Osteocyte (in vitro differentiated cells): ENCODE measurements around the gene NRP2. TPM values are rescaled to one million over a fixed set of nuclear protein-coding genes. Genes with fewer than 3 reads are reported as not detected.

Source experiments
- DNase-seq: peaks from one replicate; pipeline ENCODE4 v3.0.0; 2021; ENCODE audit warnings: mixed read lengths; ENCODE audit not compliant: unreplicated experiment; ENCODE audit errors: extremely low spot score
- H3K27ac Mint-ChIP-seq: one replicate; pipeline ENCODE4 v1.8.0; 2021; ENCODE audit warnings: mild to moderate bottlenecking, mixed read lengths; ENCODE audit not compliant: unreplicated experiment
- H3K27me3 Mint-ChIP-seq: one replicate; pipeline ENCODE4 v1.8.0; 2021; ENCODE audit warnings: mixed read lengths; ENCODE audit not compliant: unreplicated experiment
- H3K36me3 Mint-ChIP-seq: one replicate; pipeline ENCODE4 v1.8.0; 2021; ENCODE audit warnings: mixed read lengths; ENCODE audit not compliant: unreplicated experiment
- H3K4me1 Mint-ChIP-seq: one replicate; pipeline ENCODE4 v1.8.0; 2021; ENCODE audit warnings: mixed read lengths; ENCODE audit not compliant: unreplicated experiment
- H3K4me3 Mint-ChIP-seq: one replicate; pipeline ENCODE4 v1.8.0; 2021; ENCODE audit warnings: mild to moderate bottlenecking, moderate library complexity, mixed read lengths; ENCODE audit not compliant: unreplicated experiment
- H3K9me3 Mint-ChIP-seq: one replicate; pipeline ENCODE4 v1.8.0; 2021; ENCODE audit warnings: mixed read lengths; ENCODE audit not compliant: unreplicated experiment
- CTCF ChIP-seq: fragments of 200-600 bp; sonication (generic); IDR thresholded peaks from 2 replicates; pipeline ENCODE4 v1.5.0; 2021; ENCODE audit warnings: antibody characterized with exemption, mild to moderate bottlenecking, moderate library complexity
- total RNA-seq: library from RNA; stranded (reverse); gene quantifications from 2 replicates; pipeline ENCODE4 v1.2.1, GENCODE V29; 2021

Gene NRP2
- total RNA-seq, 1 donor from 2014 or later = 52.4 TPM

GRCh38 chr2:205765151-205765550 lies 82.8 kb downstream of the NRP2 start:
- Mint-ChIP-seq H3K27me3 (no peaks in the 10 kb centered on the region), H3K4me1 (peaks cover 25% of the 10 kb centered on the region), H3K4me3 (no peak overlapping the region), H3K36me3 (peaks cover 11% of the 10 kb centered on the region), H3K9me3 (no peaks in the 10 kb centered on the region), H3K27ac (no peak overlapping the region)
- no peak for TF ChIP-seq CTCF
- no peak for DNase-seq

GRCh38 chr2:205766779-205767359 lies 84.6 kb downstream of the NRP2 start:
- DNase-seq = no peak
- Mint-ChIP-seq H3K36me3 (peaks cover 11% of the 10 kb centered on the region), H3K4me3 (no peak overlapping the region), H3K4me1 (peaks cover 34% of the 10 kb centered on the region), H3K27me3 (no peaks in the 10 kb centered on the region), H3K9me3 (no peaks in the 10 kb centered on the region), H3K27ac (no peak overlapping the region)
- peak; percentile 94 for TF ChIP-seq CTCF

- Mint-ChIP-seq H3K4me1 (peaks cover 34% of the 10 kb centered on the region), H3K27me3 (no peaks in the 10 kb centered on the region), H3K36me3 (peaks cover 11% of the 10 kb centered on the region), H3K27ac (no peak overlapping the region), H3K4me3 (no peak overlapping the region), H3K9me3 (no peaks in the 10 kb centered on the region)
- TF ChIP-seq CTCF = no peak
- DNase-seq = no peak
These were observed 85.3 kb downstream of the NRP2 start for GRCh38 chr2:205767617-205768016.

DNA sequence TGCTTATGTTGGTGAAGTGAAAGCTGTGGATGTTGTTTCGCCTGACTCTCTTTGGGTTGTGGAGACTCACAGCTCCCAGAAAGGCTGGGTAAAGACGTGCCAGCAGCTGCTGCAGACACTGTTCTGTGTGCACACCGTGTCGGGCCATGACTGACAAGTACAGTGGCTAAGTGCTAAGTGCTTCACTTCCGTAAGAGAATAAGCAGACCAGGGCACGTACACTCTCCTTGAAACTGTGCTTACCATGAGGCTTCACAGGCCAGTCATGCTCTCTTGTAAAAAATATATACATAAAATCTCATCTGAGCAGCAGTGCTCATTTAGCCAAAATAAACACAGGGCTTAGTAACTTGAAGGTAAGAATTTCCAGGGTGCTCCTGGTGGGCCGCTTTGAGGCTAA lies 86.0 kb downstream of the NRP2 start:
- no peak for TF ChIP-seq CTCF
- Mint-ChIP-seq H3K4me3 (no peak overlapping the region), H3K27ac (peak overlapping the region; percentile 50), H3K27me3 (no peaks in the 10 kb centered on the region), H3K36me3 (peaks cover 9% of the 10 kb centered on the region), H3K9me3 (no peaks in the 10 kb centered on the region), H3K4me1 (peaks cover 34% of the 10 kb centered on the region)
- no peak for DNase-seq

DNA sequence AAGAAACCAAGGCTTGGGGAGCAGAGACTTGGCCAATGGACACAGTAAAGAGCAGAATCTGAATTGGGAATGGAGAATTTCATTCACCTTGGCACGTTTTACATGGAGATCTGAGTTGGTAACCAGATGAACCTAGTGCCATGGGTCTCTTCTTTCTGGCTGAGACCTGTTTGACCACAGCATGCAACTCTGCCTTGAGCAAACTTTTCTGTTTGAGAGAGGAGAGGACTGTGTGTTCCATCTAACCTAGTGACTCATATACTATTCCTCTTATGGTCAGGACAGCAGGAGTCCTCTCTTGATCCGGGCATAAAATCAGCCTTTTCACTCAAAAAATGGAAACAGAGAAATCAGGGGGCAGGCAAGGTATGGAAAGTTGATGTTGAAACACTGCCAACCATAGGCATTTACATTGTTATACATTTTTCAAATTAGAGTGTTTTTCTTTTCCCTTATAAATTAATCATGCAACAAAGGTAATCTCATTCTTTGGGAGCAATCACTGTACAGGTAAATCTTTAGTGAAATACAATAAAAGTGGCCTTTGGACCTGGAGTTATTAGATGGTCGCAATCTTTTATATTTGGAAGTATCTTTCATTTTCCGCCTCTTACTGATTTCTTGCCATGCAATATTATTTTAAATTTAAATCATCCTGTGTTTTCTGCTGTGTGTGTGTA lies 86.7 kb downstream of the NRP2 start:
- H3K9me3 Mint-ChIP-seq = no peaks in the 10 kb centered on the region
- H3K4me1 Mint-ChIP-seq = peaks cover 31% of the 10 kb centered on the region
- TF ChIP-seq CTCF = no peak
- H3K4me3 Mint-ChIP-seq = no peak overlapping the region
- peak overlapping the region; percentile 56 for H3K27ac Mint-ChIP-seq
- no peak for DNase-seq
- peaks cover 9% of the 10 kb centered on the region for H3K36me3 Mint-ChIP-seq
- H3K27me3 Mint-ChIP-seq = no peaks in the 10 kb centered on the region
